DOHH2 (cell line): ENCODE data around the gene EHMT2.

Source experiments
- H3F3A ChIP-seq: fragments of 200-600 bp; sonication (generic), shearing (Covaris generic); 2 replicates; pipeline ENCODE4 v1.6.0; 2016; ENCODE audit warnings: antibody characterized with exemption, mild to moderate bottlenecking; ENCODE audit not compliant: control insufficient read depth, insufficient read depth
- H3K27ac ChIP-seq: fragments of 200-600 bp; sonication (generic); 2 replicates; pipeline ENCODE4 v1.5.1; 2014; ENCODE audit warnings: low read depth, mild to moderate bottlenecking, low read length, moderate library complexity
- H3K27me3 ChIP-seq: fragments of 200-600 bp; sonication (generic); 2 replicates; pipeline ENCODE4 v1.6.1; 2014; ENCODE audit warnings: mild to moderate bottlenecking, low read length, mixed read lengths; ENCODE audit not compliant: control insufficient read depth
- H3K36me3 ChIP-seq: fragments of 200-600 bp; sonication (generic); 2 replicates; pipeline ENCODE4 v1.6.1; 2014; ENCODE audit warnings: mild to moderate bottlenecking, low read length, moderate library complexity, mixed read lengths; ENCODE audit not compliant: control insufficient read depth
- H3K4me1 ChIP-seq: fragments of 200-600 bp; sonication (generic); 2 replicates; pipeline ENCODE4 v1.6.1; 2014; ENCODE audit warnings: mild to moderate bottlenecking, low read length, mixed read lengths; ENCODE audit not compliant: control insufficient read depth
- H3K4me2 ChIP-seq: fragments of 200-600 bp; sonication (generic); 2 replicates; pipeline ENCODE4 v1.6.0; 2014; ENCODE audit warnings: mild to moderate bottlenecking, low read length, moderate library complexity
- H3K4me3 ChIP-seq: fragments of 200-600 bp; sonication (generic); 2 replicates; pipeline ENCODE4 v1.5.1; 2014; ENCODE audit warnings: mild to moderate bottlenecking, low read length, mixed read lengths
- H3K79me2 ChIP-seq: fragments of 200-600 bp; sonication (generic); 2 replicates; pipeline ENCODE4 v1.6.1; 2014; ENCODE audit warnings: mild to moderate bottlenecking, low read length, mixed read lengths; ENCODE audit not compliant: control insufficient read depth
- H3K9me2 ChIP-seq: fragments of 200-600 bp; sonication (generic); replicated peaks from 2 replicates; pipeline ENCODE4 v1.6.1; 2014; ENCODE audit warnings: mild to moderate bottlenecking, low read length, mixed read lengths; ENCODE audit not compliant: control insufficient read depth
- H3K9me3 ChIP-seq: fragments of 200-600 bp; sonication (generic); 2 replicates; pipeline ENCODE4 v1.6.1; 2014; ENCODE audit warnings: antibody characterized with exemption, low read length, mixed read lengths; ENCODE audit not compliant: control insufficient read depth, insufficient read depth
- H4K20me1 ChIP-seq: fragments of 200-600 bp; sonication (generic); 2 replicates; pipeline ENCODE4 v1.6.0; 2014; ENCODE audit warnings: low read depth, mild to moderate bottlenecking, antibody characterized with exemption, low read length, moderate library complexity; ENCODE audit not compliant: control insufficient read depth, insufficient read depth
- EZH2phosphoT487 ChIP-seq: fragments of 200-600 bp; sonication (generic); IDR thresholded peaks from 2 replicates; pipeline ENCODE4 v1.6.1; 2017; ENCODE audit warnings: borderline replicate concordance, mild to moderate bottlenecking, antibody characterized with exemption, low read length, moderate library complexity, mixed read lengths
- TF ChIP-seq, protein P1 (sequence below): fragments of 200-600 bp; sonication (generic); IDR thresholded peaks from one replicate; pipeline ENCODE4 v1.5.1; 2014; ENCODE audit warnings: antibody characterized with exemption, mild to moderate bottlenecking, low read depth, low read length; ENCODE audit not compliant: poor library complexity, severe bottlenecking

Gene EHMT2

DNA sequence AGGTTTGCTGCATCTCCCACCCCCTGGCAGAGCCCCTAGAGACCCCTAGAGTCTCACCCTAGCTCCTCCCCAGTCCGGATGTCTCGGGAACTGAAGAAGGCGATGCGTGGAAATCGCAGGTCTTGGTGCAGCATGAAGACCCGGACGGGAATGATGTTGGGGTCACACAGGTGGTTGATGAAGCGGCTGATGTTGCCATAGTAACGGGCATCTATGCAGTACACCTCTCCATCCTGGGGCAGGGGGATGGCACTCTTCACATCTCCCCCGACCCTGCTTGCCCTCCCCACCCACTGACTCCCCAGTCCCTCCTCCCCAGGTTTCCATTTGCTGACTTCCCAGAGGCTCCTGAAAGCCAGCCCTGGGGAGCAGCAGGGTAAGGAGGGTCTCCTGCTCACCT, 16.9 kb downstream of the EHMT2 start:
- H3K36me3 ChIP-seq = peaks cover 53% of the 10 kb centered on the region

DNA sequence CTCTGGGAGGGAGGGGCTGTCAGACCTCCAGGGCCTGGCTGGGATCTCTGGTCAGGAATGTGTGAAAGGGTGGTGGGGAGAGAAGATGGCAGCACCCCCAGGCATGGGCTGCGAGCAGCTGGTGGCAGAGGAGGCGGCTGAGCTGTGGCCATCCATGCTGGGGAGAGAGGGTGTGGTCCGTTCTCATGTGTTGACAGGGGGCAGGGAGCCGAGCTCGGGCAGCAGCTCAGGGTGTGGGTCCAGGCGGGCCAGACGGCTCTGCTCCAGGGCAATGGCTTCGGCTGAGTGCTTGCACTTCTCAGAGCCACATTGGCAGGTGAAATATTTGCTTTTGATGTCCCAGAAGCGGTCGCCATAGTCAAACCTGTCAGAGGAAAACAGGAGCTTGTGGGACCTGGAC, 17.6 kb downstream of the EHMT2 start:
- no peaks in the 10 kb centered on the region for H3K79me2 ChIP-seq
- no peaks in the 10 kb centered on the region for H4K20me1 ChIP-seq
- H3K4me3 ChIP-seq = no peak overlapping the region
- no peaks in the 10 kb centered on the region for H3K9me3 ChIP-seq
- no peak overlapping the region for H3K27ac ChIP-seq
- no peaks in the 10 kb centered on the region for H3F3A ChIP-seq
- TF ChIP-seq, protein P1, sequence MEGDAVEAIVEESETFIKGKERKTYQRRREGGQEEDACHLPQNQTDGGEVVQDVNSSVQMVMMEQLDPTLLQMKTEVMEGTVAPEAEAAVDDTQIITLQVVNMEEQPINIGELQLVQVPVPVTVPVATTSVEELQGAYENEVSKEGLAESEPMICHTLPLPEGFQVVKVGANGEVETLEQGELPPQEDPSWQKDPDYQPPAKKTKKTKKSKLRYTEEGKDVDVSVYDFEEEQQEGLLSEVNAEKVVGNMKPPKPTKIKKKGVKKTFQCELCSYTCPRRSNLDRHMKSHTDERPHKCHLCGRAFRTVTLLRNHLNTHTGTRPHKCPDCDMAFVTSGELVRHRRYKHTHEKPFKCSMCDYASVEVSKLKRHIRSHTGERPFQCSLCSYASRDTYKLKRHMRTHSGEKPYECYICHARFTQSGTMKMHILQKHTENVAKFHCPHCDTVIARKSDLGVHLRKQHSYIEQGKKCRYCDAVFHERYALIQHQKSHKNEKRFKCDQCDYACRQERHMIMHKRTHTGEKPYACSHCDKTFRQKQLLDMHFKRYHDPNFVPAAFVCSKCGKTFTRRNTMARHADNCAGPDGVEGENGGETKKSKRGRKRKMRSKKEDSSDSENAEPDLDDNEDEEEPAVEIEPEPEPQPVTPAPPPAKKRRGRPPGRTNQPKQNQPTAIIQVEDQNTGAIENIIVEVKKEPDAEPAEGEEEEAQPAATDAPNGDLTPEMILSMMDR = no peak
- TF ChIP-seq EZH2phosphoT487 = no peak
- no peaks in the 10 kb centered on the region for H3K9me2 ChIP-seq
- no peak overlapping the region for H3K4me2 ChIP-seq
- H3K4me1 ChIP-seq = peaks cover 1% of the 10 kb centered on the region; the same call in 1 of the 2 replicates
- no peaks in the 10 kb centered on the region for H3K27me3 ChIP-seq
- peaks cover 49% of the 10 kb centered on the region for H3K36me3 ChIP-seq

More for the DNA sequence above, 16.9 kb downstream of the EHMT2 start:
- Histone ChIP-seq H3K4me2 (no peak overlapping the region), H3K27ac (no peak overlapping the region), H3K4me1 (no peaks in the 10 kb centered on the region), H4K20me1 (no peaks in the 10 kb centered on the region), H3K4me3 (no peak overlapping the region), H3K27me3 (no peaks in the 10 kb centered on the region), H3K9me2 (no peaks in the 10 kb centered on the region), H3F3A (no peaks in the 10 kb centered on the region), H3K9me3 (no peaks in the 10 kb centered on the region), H3K79me2 (no peaks in the 10 kb centered on the region)
- no peak for TF ChIP-seq EZH2phosphoT487
- TF ChIP-seq, protein P1 = no peak

DNA sequence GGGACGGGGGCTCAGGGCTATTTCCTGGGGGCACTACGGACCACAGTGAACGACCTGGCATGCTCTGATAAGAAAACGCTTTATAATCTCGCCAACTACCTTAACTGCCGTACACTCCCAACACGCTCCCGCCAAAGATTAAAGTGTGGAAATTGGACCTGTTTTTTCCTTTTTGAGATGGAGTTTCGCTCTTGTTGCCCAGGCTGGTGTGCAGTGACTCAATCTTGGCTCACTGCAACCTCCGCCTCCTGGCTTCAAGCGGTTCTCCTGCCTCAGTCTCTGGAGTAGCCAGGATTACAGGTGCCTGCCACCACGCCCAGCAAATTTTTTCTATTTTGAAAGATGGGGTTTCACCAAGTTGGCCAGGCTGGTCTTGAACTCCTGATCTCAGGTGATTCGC, 18.4 kb downstream of the EHMT2 start:
- no peak for TF ChIP-seq EZH2phosphoT487
- TF ChIP-seq, protein P1 = no peak

More for the DNA sequence above, 18.4 kb downstream of the EHMT2 start:
- Histone ChIP-seq H3F3A (no peaks in the 10 kb centered on the region), H3K9me3 (no peaks in the 10 kb centered on the region), H4K20me1 (no peaks in the 10 kb centered on the region), H3K4me2 (no peak overlapping the region), H3K79me2 (no peaks in the 10 kb centered on the region), H3K27ac (no peak overlapping the region), H3K27me3 (no peaks in the 10 kb centered on the region), H3K36me3 (peaks cover 41% of the 10 kb centered on the region), H3K4me1 (peaks cover 9% of the 10 kb centered on the region), H3K9me2 (no peaks in the 10 kb centered on the region), H3K4me3 (no peak overlapping the region)
